ENCODE results near the gene CDK11A.
"Not testable (repeated sequence)": the region's sequence is repeated elsewhere in the genome, so short reads cannot be mapped to it uniquely, and the experiment has no call there.

The CDK11A gene

GRCh38 chr1:1683104-1683905 lies 40.9 kb downstream of the CDK11A start:
- no peak for DNase-seq

- no peak for DNase-seq
Observed at GRCh38 chr1:1680912-1681273, 43.3 kb downstream of the CDK11A start.

GRCh38 chr1:1680031-1680911 lies 43.9 kb downstream of the CDK11A start:
- no peak for DNase-seq

- DNase-seq, result no peak
Observed at GRCh38 chr1:1678581-1679380, 45.4 kb downstream of the CDK11A start.

GRCh38 chr1:1677718-1678580 lies 46.2 kb downstream of the CDK11A start:
- no peak for DNase-seq

- not testable (repeated sequence) for DNase-seq
Observed at GRCh38 chr1:1676087-1676486, 48.1 kb downstream of the CDK11A start.

- not testable (repeated sequence) for DNase-seq
Observed at GRCh38 chr1:1675218-1675617, 48.9 kb downstream of the CDK11A start.

- DNase-seq, result not testable (repeated sequence)
Observed at GRCh38 chr1:1674806-1675205, 49.4 kb downstream of the CDK11A start.

GRCh38 chr1:1672181-1672965 lies 51.8 kb downstream of the CDK11A start:
- no peak for DNase-seq

GRCh38 chr1:1671365-1672119 lies 52.6 kb downstream of the CDK11A start:
- no peak for DNase-seq

GRCh38 chr1:1670866-1671265 lies 53.3 kb downstream of the CDK11A start:
- DNase-seq, result no peak

GRCh38 chr1:1669468-1670440 lies 54.4 kb downstream of the CDK11A start:
- DNase-seq, result no peak

GRCh38 chr1:1666526-1666925 lies 57.6 kb downstream of the CDK11A start:
- DNase-seq, result no peak

- DNase-seq, result no peak
Observed at GRCh38 chr1:1665815-1666251, 58.3 kb downstream of the CDK11A start.

- DNase-seq, result no peak
Observed at GRCh38 chr1:1664941-1665814, 59.0 kb downstream of the CDK11A start.

- DNase-seq, result not testable (repeated sequence)
Observed at GRCh38 chr1:1664318-1664717, 59.8 kb downstream of the CDK11A start.

GRCh38 chr1:1662830-1663560 lies 61.2 kb downstream of the CDK11A start:
- DNase-seq, result not testable (repeated sequence)

Data from islet precursor cell (in vitro differentiated cells).